HepG2 (cell line): ENCODE measurements around the gene GRM7. TPM values are rescaled to one million over a fixed set of nuclear protein-coding genes. Genes with fewer than 3 reads are reported as not detected.

ENCODE experiments used
- ATAC-seq: fragments of 200-7000 bp; cut with Tn5 transposase; 3 replicates; pipeline ENCODE4 v1.9.1; 2020; ENCODE audit warnings: mild to moderate bottlenecking, moderate library complexity
- BruUV-seq: library from RNA; stranded (reverse); fragments of 400-500 nt; replicated peaks from 2 replicates; lab custom pipeline; 2021; lab: Mats Ljungman, UMichigan
- CTCF ChIA-PET: fragments of 300-600 bp; formaldehyde crosslinking; extraction: SDS; loops from one replicate; lab custom pipeline; 2021; ENCODE audit warnings: low total read pairs, inconsistent platforms, low intra/inter-chr PET ratio; lab: Yijun Ruan, JAX
- POLR2A ChIA-PET: fragments of 350-600 bp; sonication (Branson Sonifier 250); formaldehyde crosslinking; loops from one replicate; lab custom pipeline; 2020; ENCODE audit warnings: antibody characterized with exemption, inconsistent platforms; lab: Yijun Ruan, JAX
- DNase-seq: peaks from one replicate; pipeline ENCODE4 v3.0.0-alpha.2; 2015; ENCODE audit warnings: low spot score
- FAIRE-seq: peaks from 3 replicates; lab custom pipeline; 2011; peaks lifted over from hg19 to GRCh38; lab: Jason Lieb, UNC
- H2AFZ ChIP-seq: one replicate; pipeline ENCODE4 v1.6.1; 2011; ENCODE audit warnings: low read length, inconsistent platforms
- H3K27ac ChIP-seq: fragments of 300-600 bp; 3 replicates; pipeline ENCODE4 v1.8.0; 2011; ENCODE audit warnings: mixed run types, mild to moderate bottlenecking, mixed read lengths, low read length, inconsistent platforms; ENCODE audit not compliant: insufficient read depth; ENCODE audit errors: extremely low read length
- H3K27me3 ChIP-seq, 2 experiments: fragments of 200-600 bp in 1 of 2; 2 replicates in 1 of 2; 3 replicates in 1 of 2; pipeline versions ENCODE4 v1.6.0 to v1.8.0; 2011; ENCODE audit warnings: low read length in 2 of 2, mild to moderate bottlenecking in 2 of 2, moderate library complexity in 2 of 2, inconsistent platforms in 1 of 2; ENCODE audit not compliant: insufficient read depth in 2 of 2, control insufficient read depth in 1 of 2
- H3K36me3 ChIP-seq, 2 experiments: fragments of 200-600 bp in 1 of 2; replicated peaks in 1 of 2; 2 replicates in 1 of 2; 3 replicates in 1 of 2; pipeline versions ENCODE4 v1.5.1 to v1.8.0; 2011; ENCODE audit warnings: low read length in 2 of 2, inconsistent platforms in 1 of 2; ENCODE audit not compliant: insufficient read depth in 2 of 2, control insufficient read depth in 1 of 2
- H3K4me1 ChIP-seq: 2 replicates; pipeline ENCODE4 v1.5.1; 2012; ENCODE audit warnings: low read length, inconsistent platforms; ENCODE audit not compliant: insufficient read depth
- H3K4me2 ChIP-seq: 2 replicates; pipeline ENCODE4 v1.6.0; 2011; ENCODE audit warnings: low read depth, low read length, inconsistent platforms
- H3K4me3 ChIP-seq, 3 experiments: fragments of 200-600 bp in 1 of 3; sonication (generic), shearing (Covaris generic) in 1 of 3; replicated peaks in 1 of 3; 2 replicates each; pipeline ENCODE4 v1.5.1; 2011 to 2016; ENCODE audit warnings: low read length in 3 of 3, inconsistent platforms in 2 of 3, low read depth in 2 of 3, mild to moderate bottlenecking in 2 of 3, control low read depth in 1 of 3, mixed read lengths in 1 of 3; ENCODE audit not compliant: insufficient read depth in 1 of 3
- H3K79me2 ChIP-seq: one replicate; pipeline ENCODE4 v1.6.1; 2011; ENCODE audit warnings: low read length, inconsistent platforms; ENCODE audit not compliant: insufficient read depth
- H3K9ac ChIP-seq: 2 replicates; pipeline ENCODE4 v1.6.0; 2011; ENCODE audit warnings: mild to moderate bottlenecking, low read depth, low read length, inconsistent platforms; ENCODE audit not compliant: insufficient read depth
- H3K9me3 ChIP-seq: 2 replicates; pipeline ENCODE4 v1.5.1; 2012; ENCODE audit warnings: mild to moderate bottlenecking, low read length
- H4K20me1 ChIP-seq: 2 replicates; pipeline ENCODE4 v1.6.0; 2011; ENCODE audit warnings: inconsistent platforms, mild to moderate bottlenecking, low read length, moderate library complexity; ENCODE audit not compliant: insufficient read depth
- ARHGAP35 ChIP-seq: sonication (generic); formaldehyde crosslinking; IDR thresholded peaks from 2 replicates; pipeline ENCODE4 v1.9.0; 2022; ENCODE audit warnings: mild to moderate bottlenecking, inconsistent platforms, moderate library complexity, missing genetic modification reagents, borderline replicate concordance
- WGBS: methylation state at CpG from one replicate; pipeline ENCODE4 v1.1.6; 2017; ENCODE audit warnings: low lambda C conversion rate; 5-methylcytosine and 5-hydroxymethylcytosine counted together
- in situ Hi-C: cut with HindIII; loops from 2 replicates; pipeline ENCODE4 v1.10.0; 2017; ENCODE audit warnings: low pct_unique_long_range_greater_than_20kb; ENCODE audit not compliant: extremely low pct_ligation_motif_present
- intact Hi-C: fragments of 100-400 bp; cut with micrococcal nuclease; formaldehyde crosslinking; loops from one replicate; pipeline ENCODE4 v1.10.0; 2022; ENCODE audit not compliant: unreplicated experiment
- polyA plus RNA-seq, 8 experiments: library from polyadenylated mRNA; depleted of rRNA in 3 of 8; stranded (reverse) in 7 of 8; unstranded in 1 of 8; fragments of >200 nt; fragmentation: Illumina TruSeq in 4 of 8; extraction: Trizol in 4 of 8; gene quantifications; 2 replicates each; pipeline versions ENCODE4 v1.2.1 to v1.2.3, GENCODE V29; 2011 to 2016; ENCODE audit warnings: low read depth in 4 of 8, missing spikeins in 1 of 8, mixed read lengths in 1 of 8; ENCODE audit not compliant: insufficient read depth in 1 of 8
- total RNA-seq, 5 experiments: library from RNA; depleted of rRNA; stranded (reverse); fragments of >200 nt; fragmentation: Illumina TruSeq; extraction: Trizol; gene quantifications; 2 replicates each; pipeline ENCODE4 v1.2.3, GENCODE V29; 2016; ENCODE audit warnings: low read depth in 1 of 5
- TF ChIP-seq, protein P1 (sequence below): sonication (generic); formaldehyde crosslinking; IDR thresholded peaks from 2 replicates; pipeline ENCODE4 v1.5.1; 2020; ENCODE audit warnings: mild to moderate bottlenecking, missing genetic modification reagents, borderline replicate concordance

Gene GRM7
- total and polyA plus RNA-seq, 2 of the 13 experiments (the other 11 are each of a cell fraction or from before 2014, with no cell fraction given): not detected

DNA sequence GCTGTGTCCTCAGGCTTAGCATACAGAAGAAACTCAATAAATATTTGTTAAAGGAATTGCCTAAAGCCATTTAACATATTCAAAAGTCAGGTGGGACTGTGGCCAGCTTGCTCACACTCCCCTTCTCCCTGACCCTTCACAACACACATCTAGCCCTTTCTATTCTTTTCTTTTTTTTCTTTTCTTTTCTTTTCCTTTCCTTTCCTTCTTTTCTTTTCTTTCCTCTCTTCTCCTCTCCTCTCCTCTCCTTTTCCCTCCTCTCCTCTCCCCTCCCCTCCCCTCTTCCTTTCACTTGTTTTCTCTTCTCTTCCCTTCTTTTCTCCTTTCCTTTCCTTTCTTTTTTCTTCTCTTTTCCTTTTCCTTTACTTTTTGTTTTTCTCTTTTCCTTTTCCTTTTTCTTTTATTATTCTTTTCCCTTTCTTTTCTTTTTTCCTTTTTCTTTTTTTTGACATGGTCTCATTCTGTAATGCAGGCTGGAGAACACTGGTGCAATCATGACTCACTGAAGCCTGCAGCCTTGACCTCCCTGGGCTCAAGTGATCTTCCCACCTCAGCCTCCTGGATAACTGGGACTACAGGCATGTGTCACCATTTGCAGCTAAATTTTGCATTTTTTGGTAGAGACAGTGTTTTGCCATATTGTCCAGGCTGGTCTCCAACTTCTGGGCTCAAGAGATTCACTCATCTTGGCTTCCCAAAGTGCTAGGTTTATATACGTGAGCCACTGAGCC, 377.8 kb downstream of the GRM7 start:
- WGBS: 0% methylated on average over 1 of the region's 1 CpG
- in situ Hi-C loops: no loop called here
- no peak overlapping the region for H3K27ac ChIP-seq
- no peak for DNase-seq
- no peak overlapping the region for H3K4me2 ChIP-seq
- no peaks in the 10 kb centered on the region for H3K4me1 ChIP-seq
- TF ChIP-seq, protein P1, sequence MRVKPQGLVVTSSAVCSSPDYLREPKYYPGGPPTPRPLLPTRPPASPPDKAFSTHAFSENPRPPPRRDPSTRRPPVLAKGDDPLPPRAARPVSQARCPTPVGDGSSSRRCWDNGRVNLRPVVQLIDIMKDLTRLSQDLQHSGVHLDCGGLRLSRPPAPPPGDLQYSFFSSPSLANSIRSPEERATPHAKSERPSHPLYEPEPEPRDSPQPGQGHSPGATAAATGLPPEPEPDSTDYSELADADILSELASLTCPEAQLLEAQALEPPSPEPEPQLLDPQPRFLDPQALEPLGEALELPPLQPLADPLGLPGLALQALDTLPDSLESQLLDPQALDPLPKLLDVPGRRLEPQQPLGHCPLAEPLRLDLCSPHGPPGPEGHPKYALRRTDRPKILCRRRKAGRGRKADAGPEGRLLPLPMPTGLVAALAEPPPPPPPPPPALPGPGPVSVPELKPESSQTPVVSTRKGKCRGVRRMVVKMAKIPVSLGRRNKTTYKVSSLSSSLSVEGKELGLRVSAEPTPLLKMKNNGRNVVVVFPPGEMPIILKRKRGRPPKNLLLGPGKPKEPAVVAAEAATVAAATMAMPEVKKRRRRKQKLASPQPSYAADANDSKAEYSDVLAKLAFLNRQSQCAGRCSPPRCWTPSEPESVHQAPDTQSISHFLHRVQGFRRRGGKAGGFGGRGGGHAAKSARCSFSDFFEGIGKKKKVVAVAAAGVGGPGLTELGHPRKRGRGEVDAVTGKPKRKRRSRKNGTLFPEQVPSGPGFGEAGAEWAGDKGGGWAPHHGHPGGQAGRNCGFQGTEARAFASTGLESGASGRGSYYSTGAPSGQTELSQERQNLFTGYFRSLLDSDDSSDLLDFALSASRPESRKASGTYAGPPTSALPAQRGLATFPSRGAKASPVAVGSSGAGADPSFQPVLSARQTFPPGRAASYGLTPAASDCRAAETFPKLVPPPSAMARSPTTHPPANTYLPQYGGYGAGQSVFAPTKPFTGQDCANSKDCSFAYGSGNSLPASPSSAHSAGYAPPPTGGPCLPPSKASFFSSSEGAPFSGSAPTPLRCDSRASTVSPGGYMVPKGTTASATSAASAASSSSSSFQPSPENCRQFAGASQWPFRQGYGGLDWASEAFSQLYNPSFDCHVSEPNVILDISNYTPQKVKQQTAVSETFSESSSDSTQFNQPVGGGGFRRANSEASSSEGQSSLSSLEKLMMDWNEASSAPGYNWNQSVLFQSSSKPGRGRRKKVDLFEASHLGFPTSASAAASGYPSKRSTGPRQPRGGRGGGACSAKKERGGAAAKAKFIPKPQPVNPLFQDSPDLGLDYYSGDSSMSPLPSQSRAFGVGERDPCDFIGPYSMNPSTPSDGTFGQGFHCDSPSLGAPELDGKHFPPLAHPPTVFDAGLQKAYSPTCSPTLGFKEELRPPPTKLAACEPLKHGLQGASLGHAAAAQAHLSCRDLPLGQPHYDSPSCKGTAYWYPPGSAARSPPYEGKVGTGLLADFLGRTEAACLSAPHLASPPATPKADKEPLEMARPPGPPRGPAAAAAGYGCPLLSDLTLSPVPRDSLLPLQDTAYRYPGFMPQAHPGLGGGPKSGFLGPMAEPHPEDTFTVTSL (CRISPR knock-in tag): no peak
- no peak for TF ChIP-seq ARHGAP35 (CRISPR knock-in tag)
- TF ChIP-seq, all 625 proteins: peak for 0
- Histone ChIP-seq H4K20me1 (no peaks in the 10 kb centered on the region), H2AFZ (no peak overlapping the region), H3K9me3 (peaks cover 82% of the 10 kb centered on the region), H3K27me3 (no peaks in the 10 kb centered on the region), H3K36me3 (no peaks in the 10 kb centered on the region), H3K79me2 (no peaks in the 10 kb centered on the region), H3K4me3 (no peak overlapping the region), H3K9ac (no peak overlapping the region)
- ATAC-seq (no peak), FAIRE-seq (no peak)
- no TSS peak for BruUV-seq
- intact Hi-C loops: no loop called here
- ChIA-PET POLR2A (no interaction called here), CTCF (no interaction called here)
